SK-N-SH treated with all-trans-retinoic acid at 6 μM for 48 hours (cell line): Measurements from ENCODE around the gene MYLK.

Experiments
- BACH2 ChIP-seq: fragments of 250-450 bp; sonication (Bioruptor Pico); IDR thresholded peaks from 2 replicates; pipeline ENCODE4 v1.9.0; 2021; ENCODE audit warnings: mild to moderate bottlenecking, borderline replicate concordance
- CREB5 ChIP-seq: fragments of 250-450 bp; sonication (Bioruptor Pico); IDR thresholded peaks from 2 replicates; pipeline ENCODE4 v1.5.1; 2020; ENCODE audit warnings: low read depth, mild to moderate bottlenecking, moderate library complexity
- RARB ChIP-seq: fragments of 250-450 bp; sonication (Bioruptor Pico); IDR thresholded peaks from 2 replicates; pipeline ENCODE4 v1.8.0; 2021; ENCODE audit warnings: mild to moderate bottlenecking, moderate library complexity
- TCF4 ChIP-seq: fragments of 250-450 bp; sonication (Bioruptor Pico); IDR thresholded peaks from 2 replicates; pipeline ENCODE4 v1.8.0; 2021; ENCODE audit warnings: mild to moderate bottlenecking, moderate library complexity, borderline replicate concordance
- TSHZ2 ChIP-seq: fragments of 250-450 bp; sonication (Bioruptor Pico); IDR thresholded peaks from 2 replicates; pipeline ENCODE4 v1.5.0; 2020; ENCODE audit warnings: mild to moderate bottlenecking, moderate library complexity
- ZFP30 ChIP-seq: fragments of 450-650 bp; formaldehyde crosslinking; IDR thresholded peaks from 2 replicates; pipeline ENCODE4 v1.5.0; 2022; ENCODE audit warnings: mild to moderate bottlenecking, moderate library complexity
- ZNF565 ChIP-seq: fragments of 450-650 bp; formaldehyde crosslinking; conservative IDR thresholded peaks from 2 replicates; pipeline ENCODE4 v1.5.0; 2020; ENCODE audit warnings: low read depth, mild to moderate bottlenecking, moderate library complexity
- TF ChIP-seq, protein P1 (sequence below): fragments of 250-450 bp; sonication (Bioruptor Pico); IDR thresholded peaks from 2 replicates; pipeline ENCODE4 v1.5.1; 2021; ENCODE audit warnings: mild to moderate bottlenecking, moderate library complexity
- TF ChIP-seq, protein P2 (sequence below): fragments of 250-450 bp; sonication (Bioruptor Pico); IDR thresholded peaks from 2 replicates; pipeline ENCODE4 v1.8.0; 2020; ENCODE audit warnings: mild to moderate bottlenecking, moderate library complexity, borderline replicate concordance

GRCh38 chr3:123776071-123776782 is 107.9 kb downstream of the MYLK start:
- TF ChIP-seq, protein P1, sequence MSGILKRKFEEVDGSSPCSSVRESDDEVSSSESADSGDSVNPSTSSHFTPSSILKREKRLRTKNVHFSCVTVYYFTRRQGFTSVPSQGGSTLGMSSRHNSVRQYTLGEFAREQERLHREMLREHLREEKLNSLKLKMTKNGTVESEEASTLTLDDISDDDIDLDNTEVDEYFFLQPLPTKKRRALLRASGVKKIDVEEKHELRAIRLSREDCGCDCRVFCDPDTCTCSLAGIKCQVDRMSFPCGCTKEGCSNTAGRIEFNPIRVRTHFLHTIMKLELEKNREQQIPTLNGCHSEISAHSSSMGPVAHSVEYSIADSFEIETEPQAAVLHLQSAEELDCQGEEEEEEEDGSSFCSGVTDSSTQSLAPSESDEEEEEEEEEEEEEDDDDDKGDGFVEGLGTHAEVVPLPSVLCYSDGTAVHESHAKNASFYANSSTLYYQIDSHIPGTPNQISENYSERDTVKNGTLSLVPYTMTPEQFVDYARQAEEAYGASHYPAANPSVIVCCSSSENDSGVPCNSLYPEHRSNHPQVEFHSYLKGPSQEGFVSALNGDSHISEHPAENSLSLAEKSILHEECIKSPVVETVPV (CRISPR knock-in tag) = no peak
- TF ChIP-seq, protein P2, sequence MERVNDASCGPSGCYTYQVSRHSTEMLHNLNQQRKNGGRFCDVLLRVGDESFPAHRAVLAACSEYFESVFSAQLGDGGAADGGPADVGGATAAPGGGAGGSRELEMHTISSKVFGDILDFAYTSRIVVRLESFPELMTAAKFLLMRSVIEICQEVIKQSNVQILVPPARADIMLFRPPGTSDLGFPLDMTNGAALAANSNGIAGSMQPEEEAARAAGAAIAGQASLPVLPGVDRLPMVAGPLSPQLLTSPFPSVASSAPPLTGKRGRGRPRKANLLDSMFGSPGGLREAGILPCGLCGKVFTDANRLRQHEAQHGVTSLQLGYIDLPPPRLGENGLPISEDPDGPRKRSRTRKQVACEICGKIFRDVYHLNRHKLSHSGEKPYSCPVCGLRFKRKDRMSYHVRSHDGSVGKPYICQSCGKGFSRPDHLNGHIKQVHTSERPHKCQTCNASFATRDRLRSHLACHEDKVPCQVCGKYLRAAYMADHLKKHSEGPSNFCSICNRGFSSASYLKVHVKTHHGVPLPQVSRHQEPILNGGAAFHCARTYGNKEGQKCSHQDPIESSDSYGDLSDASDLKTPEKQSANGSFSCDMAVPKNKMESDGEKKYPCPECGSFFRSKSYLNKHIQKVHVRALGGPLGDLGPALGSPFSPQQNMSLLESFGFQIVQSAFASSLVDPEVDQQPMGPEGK (CRISPR knock-in tag) = no peak
- TF ChIP-seq TCF4 (CRISPR knock-in tag) (no peak), RARB (CRISPR knock-in tag) (no peak), CREB5 (no peak), ZNF565 (no peak), ZFP30 (CRISPR knock-in tag) (no peak), BACH2 (CRISPR knock-in tag) (no peak), TSHZ2 (CRISPR knock-in tag) (no peak)
